HG03280 (cell line): ENCODE results near the gene COPS2.
"Not testable (repeated sequence)": the region's sequence is repeated elsewhere in the genome, so short reads cannot be mapped to it uniquely, and the experiment has no call there.

Experiments used
- ATAC-seq: cut with Tn5 transposase; IDR thresholded peaks from one replicate; pipeline ENCODE4 v1.9.1; 2021; ENCODE audit warnings: mild to moderate bottlenecking, moderate library complexity; ENCODE audit not compliant: unreplicated experiment

Gene COPS2

GRCh38 chr15:49110158-49110944, 45.0 kb downstream of the COPS2 start:
- ATAC-seq: no peak

- ATAC-seq: no peak
Observed at GRCh38 chr15:49103002-49103401, 52.4 kb downstream of the COPS2 start.

GRCh38 chr15:49101536-49101935, 53.9 kb downstream of the COPS2 start:
- no peak for ATAC-seq

GRCh38 chr15:49096090-49096750, 59.2 kb downstream of the COPS2 start:
- ATAC-seq: no peak

- no peak for ATAC-seq
Observed at GRCh38 chr15:49094923-49095322, 60.5 kb downstream of the COPS2 start.

- no peak for ATAC-seq
Observed at GRCh38 chr15:49093252-49094105, 61.9 kb downstream of the COPS2 start.

- ATAC-seq: no peak
Observed at GRCh38 chr15:49088996-49089395, 66.4 kb downstream of the COPS2 start.

- no peak for ATAC-seq
Observed at GRCh38 chr15:49085696-49086459, 69.5 kb downstream of the COPS2 start.

- no peak for ATAC-seq
Observed at GRCh38 chr15:49084285-49084570, 71.2 kb downstream of the COPS2 start.

- ATAC-seq: no peak
Observed at GRCh38 chr15:49083401-49084284, 71.8 kb downstream of the COPS2 start.

- ATAC-seq: no peak
Observed at GRCh38 chr15:49082960-49083359, 72.4 kb downstream of the COPS2 start.

- no peak for ATAC-seq
Observed at GRCh38 chr15:49079340-49080039, 75.9 kb downstream of the COPS2 start.

GRCh38 chr15:49075881-49076280, 79.5 kb downstream of the COPS2 start:
- ATAC-seq: no peak

- ATAC-seq: not testable (repeated sequence)
Observed at GRCh38 chr15:49074589-49075287, 80.7 kb downstream of the COPS2 start.
